T-helper 22 cell (primary cell): Measurements from ENCODE around the gene PTPN1.
"Not testable (repeated sequence)": the region's sequence is repeated elsewhere in the genome, so short reads cannot be mapped to it uniquely, and the experiment has no call there.

ENCODE experiments used
- DNase-seq: peaks from one replicate; pipeline ENCODE4 v3.0.0-alpha.2; 2020; ENCODE audit warnings: low read depth

PTPN1 gene

GRCh38 chr20:50592282-50593004 lies 82.3 kb downstream of the PTPN1 start:
- no peak for DNase-seq

GRCh38 chr20:50593005-50593335 lies 82.8 kb downstream of the PTPN1 start:
- DNase-seq = no peak

- no peak for DNase-seq
Observed at GRCh38 chr20:50594231-50594590, 84.0 kb downstream of the PTPN1 start.

GRCh38 chr20:50594591-50595432 lies 84.6 kb downstream of the PTPN1 start:
- DNase-seq = no peak

- DNase-seq = no peak
Observed at GRCh38 chr20:50595433-50595895, 85.3 kb downstream of the PTPN1 start.

- no peak for DNase-seq
Observed at GRCh38 chr20:50595988-50596693, 86.0 kb downstream of the PTPN1 start.

GRCh38 chr20:50596694-50597021 lies 86.5 kb downstream of the PTPN1 start:
- DNase-seq = no peak

- no peak for DNase-seq
Observed at GRCh38 chr20:50597406-50597969, 87.3 kb downstream of the PTPN1 start.

- DNase-seq = no peak
Observed at GRCh38 chr20:50598074-50598473, 87.9 kb downstream of the PTPN1 start.

- not testable (repeated sequence) for DNase-seq
Observed at GRCh38 chr20:50598768-50599167, 88.6 kb downstream of the PTPN1 start.

- no peak for DNase-seq
Observed at GRCh38 chr20:50600281-50600895, 90.2 kb downstream of the PTPN1 start.

- DNase-seq = no peak
Observed at GRCh38 chr20:50601511-50602431, 91.6 kb downstream of the PTPN1 start.

- no peak for DNase-seq
Observed at GRCh38 chr20:50602432-50603088, 92.4 kb downstream of the PTPN1 start.

- no peak for DNase-seq
Observed at GRCh38 chr20:50604451-50604850, 94.3 kb downstream of the PTPN1 start.

GRCh38 chr20:50605136-50605535 lies 95.0 kb downstream of the PTPN1 start:
- DNase-seq = no peak

- no peak for DNase-seq
Observed at GRCh38 chr20:50607436-50607835, 97.3 kb downstream of the PTPN1 start.

- DNase-seq = no peak
Observed at GRCh38 chr20:50607850-50608749, 97.9 kb downstream of the PTPN1 start.

GRCh38 chr20:50608750-50609104 lies 98.5 kb downstream of the PTPN1 start:
- DNase-seq = no peak

GRCh38 chr20:50609438-50609989 lies 99.3 kb downstream of the PTPN1 start:
- no peak for DNase-seq
